PC-9 (cell line): ENCODE measurements around the gene ABCC2. TPM values are rescaled to one million over a fixed set of nuclear protein-coding genes. Genes with fewer than 3 reads are reported as not detected.

Experiments
- BruUV-seq: library from RNA; stranded (reverse); fragments of 400-500 nt; replicated peaks from 2 replicates; lab custom pipeline; 2021; lab: Mats Ljungman, UMichigan
- CTCF ChIA-PET: fragments of 300-600 bp; sonication (Branson Sonifier 250); formaldehyde crosslinking; loops from one replicate; lab custom pipeline; 2022; ENCODE audit warnings: antibody characterized with exemption; lab: Charles Lee
- POLR2A ChIA-PET: fragments of 300-600 bp; sonication (Branson Sonifier 250); formaldehyde crosslinking; loops from one replicate; lab custom pipeline; 2022; ENCODE audit warnings: antibody characterized with exemption; ENCODE audit not compliant: unreplicated experiment; lab: Charles Lee
- DNase-seq, 2 experiments: peaks; one replicate each; pipeline versions ENCODE4 v3.0.0 to v3.0.0-alpha.2; 2015 to 2022; ENCODE audit warnings: mixed read lengths in 1 of 2
- H2AFZ ChIP-seq: fragments of 200-600 bp; sonication (generic); 2 replicates; pipeline ENCODE4 v1.8.1; 2017; ENCODE audit warnings: antibody characterized with exemption
- H3F3A ChIP-seq: fragments of 200-600 bp; sonication (generic); 2 replicates; pipeline ENCODE4 v1.8.1; 2017; ENCODE audit warnings: antibody characterized with exemption, mild to moderate bottlenecking, low read depth; ENCODE audit not compliant: insufficient read depth
- H3K27ac ChIP-seq: fragments of 200-600 bp; sonication (generic); 2 replicates; pipeline ENCODE4 v1.6.1; 2016; ENCODE audit warnings: mixed run types
- H3K27me3 ChIP-seq: fragments of 200-600 bp; sonication (generic); 2 replicates; pipeline ENCODE4 v1.6.1; 2016; ENCODE audit warnings: low read depth, mixed run types; ENCODE audit not compliant: insufficient read depth
- H3K36me3 ChIP-seq: fragments of 200-600 bp; sonication (generic); 2 replicates; pipeline ENCODE4 v1.6.1; 2016; ENCODE audit warnings: low read depth, mixed run types
- H3K4me1 ChIP-seq: fragments of 200-600 bp; sonication (generic); replicated peaks from 2 replicates; pipeline ENCODE4 v1.6.1; 2016; ENCODE audit warnings: mixed run types; ENCODE audit not compliant: insufficient read depth
- H3K4me2 ChIP-seq: fragments of 200-600 bp; sonication (generic); 2 replicates; pipeline ENCODE4 v1.6.1; 2017; ENCODE audit warnings: mixed run types
- H3K4me3 ChIP-seq: fragments of 200-600 bp; sonication (generic); 2 replicates; pipeline ENCODE4 v1.6.1; 2016; ENCODE audit warnings: mixed run types
- H3K79me2 ChIP-seq: fragments of 200-600 bp; sonication (generic); 2 replicates; pipeline ENCODE4 v1.6.1; 2017; ENCODE audit warnings: low read depth, mixed run types
- H3K9me2 ChIP-seq: fragments of 200-600 bp; sonication (generic); 2 replicates; pipeline ENCODE4 v1.8.1; 2017; ENCODE audit warnings: mild to moderate bottlenecking; ENCODE audit not compliant: insufficient read depth
- H3K9me3 ChIP-seq: fragments of 200-600 bp; sonication (generic); 2 replicates; pipeline ENCODE4 v1.8.1; 2016; ENCODE audit warnings: low read depth; ENCODE audit not compliant: insufficient read depth
- H4K20me1 ChIP-seq: fragments of 200-600 bp; sonication (generic); 2 replicates; pipeline ENCODE4 v1.8.1; 2017; ENCODE audit not compliant: insufficient read depth
- CTCF ChIP-seq: fragments of 200-600 bp; sonication (generic); conservative IDR thresholded peaks from 2 replicates; pipeline ENCODE4 v1.6.1; 2017; ENCODE audit warnings: mixed run types, antibody characterized with exemption, mild to moderate bottlenecking, moderate library complexity
- EZH2 ChIP-seq: fragments of 200-600 bp; sonication (generic); IDR thresholded peaks from 2 replicates; pipeline ENCODE4 v1.8.0; 2017; ENCODE audit warnings: antibody characterized with exemption, low read depth
- intact Hi-C: fragments of 100-400 bp; cut with micrococcal nuclease; formaldehyde crosslinking; loops from one replicate; pipeline ENCODE4 v1.10.0; 2022; ENCODE audit not compliant: unreplicated experiment
- total RNA-seq: library from RNA; stranded (reverse); gene quantifications from 2 replicates; pipeline ENCODE4 v1.2.3, GENCODE V29; 2021

The ABCC2 gene
- total RNA-seq, 1 experiment from 2014 or later, result 174 TPM

- H3K36me3 ChIP-seq, result peaks cover 28% of the 10 kb centered on the region
- H3K9me2 ChIP-seq, result no peaks in the 10 kb centered on the region
- H3K4me1 ChIP-seq, result peaks cover 37% of the 10 kb centered on the region
- H3K79me2 ChIP-seq, result peaks cover 75% of the 10 kb centered on the region
- no peak overlapping the region for H3K4me3 ChIP-seq
- H2AFZ ChIP-seq, result no peak overlapping the region
- CTCF ChIA-PET, result no interaction called here
- H4K20me1 ChIP-seq, result no peaks in the 10 kb centered on the region
- no TSS peak for BruUV-seq
- H3K9me3 ChIP-seq, result no peaks in the 10 kb centered on the region
- TF ChIP-seq CTCF (no peak), EZH2 (no peak)
- intact Hi-C loops, result loop anchor here (5.0 to 10.0 kb wide), 2 partner anchors 36 to 354 kb away; partner anchors contain the start of gene GOT1
- peak overlapping the region; percentile 16; the same call in 1 of the 2 replicates for H3K4me2 ChIP-seq
- H3F3A ChIP-seq, result peaks cover 25% of the 10 kb centered on the region
- DNase-seq, result no peak
- no peaks in the 10 kb centered on the region for H3K27me3 ChIP-seq
- POLR2A ChIA-PET, result interaction anchor here (0.7 kb wide), 1 partner anchor 20 kb away, joined by 4 read pairs; no protein-coding TSS in a partner anchor
- no peak overlapping the region for H3K27ac ChIP-seq
Measured at GRCh38 chr10:99788598-99789256, 6.3 kb downstream of the ABCC2 start.

- BruUV-seq, result no TSS peak
- H3K4me2 ChIP-seq, result no peak overlapping the region
- H3K79me2 ChIP-seq, result peaks cover 44% of the 10 kb centered on the region
- DNase-seq, result no peak
- intact Hi-C loops, result no loop called here
- no peaks in the 10 kb centered on the region for H3K9me3 ChIP-seq
- H3K27me3 ChIP-seq, result no peaks in the 10 kb centered on the region
- peaks cover 5% of the 10 kb centered on the region; the same call in 1 of the 2 replicates for H3F3A ChIP-seq
- H4K20me1 ChIP-seq, result no peaks in the 10 kb centered on the region
- H3K4me1 ChIP-seq, result peaks cover 9% of the 10 kb centered on the region; the same call in 1 of the 2 replicates
- TF ChIP-seq CTCF (no peak), EZH2 (no peak)
- CTCF ChIA-PET, result no interaction called here
- no peak overlapping the region for H3K27ac ChIP-seq
- POLR2A ChIA-PET, result no interaction called here
- no peak overlapping the region for H3K4me3 ChIP-seq
- no peak overlapping the region for H2AFZ ChIP-seq
- peaks cover 18% of the 10 kb centered on the region for H3K36me3 ChIP-seq
- no peaks in the 10 kb centered on the region for H3K9me2 ChIP-seq
Measured at GRCh38 chr10:99791831-99792230, 9.4 kb downstream of the ABCC2 start.

GRCh38 chr10:99793819-99794218 is 11.4 kb downstream of the ABCC2 start:
- no peaks in the 10 kb centered on the region for H3K4me1 ChIP-seq

More at GRCh38 chr10:99793819-99794218, 11.4 kb downstream of the ABCC2 start:
- ChIA-PET CTCF (no interaction called here), POLR2A (interaction anchor here (0.6 kb wide), 1 partner anchor 382 kb away, joined by 3 read pairs; no protein-coding TSS in a partner anchor)
- no peak for DNase-seq
- BruUV-seq, result no TSS peak
- no peak for TF ChIP-seq EZH2
- no peak for TF ChIP-seq CTCF
- Histone ChIP-seq H3K27me3 (no peaks in the 10 kb centered on the region), H3K9me3 (no peaks in the 10 kb centered on the region), H3K4me2 (no peak overlapping the region), H3K27ac (no peak overlapping the region), H3K9me2 (no peaks in the 10 kb centered on the region), H3K4me3 (no peak overlapping the region), H3F3A (peaks cover 5% of the 10 kb centered on the region; the same call in 1 of the 2 replicates), H4K20me1 (no peaks in the 10 kb centered on the region), H2AFZ (no peak overlapping the region), H3K36me3 (peaks cover 15% of the 10 kb centered on the region), H3K79me2 (peaks cover 25% of the 10 kb centered on the region)
- intact Hi-C loops, result no loop called here
